Heart left ventricle (tissue), 13 donors: Measurements from ENCODE around the gene SLC14A1.

Experiments
- POLR2A ChIP-seq, 2 donors: fragments of 450-650 bp; IDR thresholded peaks; one replicate each; pipeline ENCODE4 v1.6.1; 2017; ENCODE audit warnings: antibody characterized with exemption in 2 of 2, mild to moderate bottlenecking in 2 of 2, moderate library complexity in 2 of 2
- TF ChIP-seq, protein P1 (sequence below), 12 donors: fragments of 200-600 bp; sonication (generic) in 4 of 12; IDR thresholded peaks; one replicate each; pipeline versions ENCODE4 v1.5.0 to v1.8.0; 2018 to 2022; ENCODE audit warnings: antibody characterized with exemption in 12 of 12, mild to moderate bottlenecking in 5 of 12
- donor health status: ischemic (EF 13 %, LVEDD 7.1; RV severe dilation, severe dysfunction).
- donor health status: DM: no; HTN: yes; CAD: no.
- donor health status: DM: no; HTN: no; CAD: no.
- donor health status: ischemic (EF 25% LVEDD 6.9; RV normal size, moderate dysfunction).
- donor health status: ischemic (EF 25% LVEDD 5.7; RV mildly dilated, moderate dysfunction).
- donor health status: ischemic (EF 35%, LVEDD 5.7; RV mildly dilated, moderate dysfunction).
- donor health status: nonischemic (EF 11% LVEDD 7.7; RV severe dilation, severe dysfunction).
- donor health status: DM: yes; HTN: yes; CAD: no.
- donor health status: PGD.
- donor health status: ischemic (EF 29% LVEDD 5.4; RV normal size, mild dysfunction).
- donor health status: nonischemic (EF 23%, LVEDD 6.1; RV moderate dilation, normal function).

DNA sequence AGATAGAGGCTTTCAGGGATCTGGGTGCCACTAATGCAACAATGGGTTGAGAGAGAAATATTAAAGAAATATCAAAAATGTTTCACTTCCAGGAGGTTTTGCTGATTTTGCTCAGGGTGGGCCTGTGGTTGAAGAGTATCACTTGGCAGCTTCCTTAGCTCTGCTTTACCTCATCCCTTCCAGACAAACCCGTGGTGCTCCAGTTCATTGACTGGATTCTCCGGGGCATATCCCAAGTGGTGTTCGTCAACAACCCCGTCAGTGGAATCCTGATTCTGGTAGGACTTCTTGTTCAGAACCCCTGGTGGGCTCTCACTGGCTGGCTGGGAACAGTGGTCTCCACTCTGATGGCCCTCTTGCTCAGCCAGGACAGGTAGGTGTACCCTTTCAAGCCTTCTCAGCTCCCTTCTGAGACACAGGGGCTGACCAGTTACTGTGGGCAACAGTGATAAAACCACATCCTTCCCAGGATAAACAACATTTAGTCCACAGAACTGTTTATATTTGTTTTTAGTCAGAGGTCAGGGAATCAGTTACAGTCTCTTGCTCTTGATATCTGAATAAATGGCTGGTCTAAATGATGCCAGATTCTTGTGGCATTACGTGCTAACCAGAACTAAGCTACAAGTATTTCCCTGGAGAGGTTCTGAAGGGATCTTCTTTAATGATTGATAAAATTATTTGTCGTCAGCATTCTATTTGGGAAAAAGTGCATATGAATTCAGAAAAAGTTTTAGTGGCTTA, 7.0 kb downstream of the SLC14A1 start:
- TF ChIP-seq, protein P1, sequence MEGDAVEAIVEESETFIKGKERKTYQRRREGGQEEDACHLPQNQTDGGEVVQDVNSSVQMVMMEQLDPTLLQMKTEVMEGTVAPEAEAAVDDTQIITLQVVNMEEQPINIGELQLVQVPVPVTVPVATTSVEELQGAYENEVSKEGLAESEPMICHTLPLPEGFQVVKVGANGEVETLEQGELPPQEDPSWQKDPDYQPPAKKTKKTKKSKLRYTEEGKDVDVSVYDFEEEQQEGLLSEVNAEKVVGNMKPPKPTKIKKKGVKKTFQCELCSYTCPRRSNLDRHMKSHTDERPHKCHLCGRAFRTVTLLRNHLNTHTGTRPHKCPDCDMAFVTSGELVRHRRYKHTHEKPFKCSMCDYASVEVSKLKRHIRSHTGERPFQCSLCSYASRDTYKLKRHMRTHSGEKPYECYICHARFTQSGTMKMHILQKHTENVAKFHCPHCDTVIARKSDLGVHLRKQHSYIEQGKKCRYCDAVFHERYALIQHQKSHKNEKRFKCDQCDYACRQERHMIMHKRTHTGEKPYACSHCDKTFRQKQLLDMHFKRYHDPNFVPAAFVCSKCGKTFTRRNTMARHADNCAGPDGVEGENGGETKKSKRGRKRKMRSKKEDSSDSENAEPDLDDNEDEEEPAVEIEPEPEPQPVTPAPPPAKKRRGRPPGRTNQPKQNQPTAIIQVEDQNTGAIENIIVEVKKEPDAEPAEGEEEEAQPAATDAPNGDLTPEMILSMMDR (IDR thresholded peaks at IDR 0.05): no peak
- TF ChIP-seq POLR2A (IDR thresholded peaks at IDR 0.05): no peak
